H1 (cell line): ENCODE data around the gene CIAO3. TPM values are rescaled to one million over a fixed set of nuclear protein-coding genes. Genes with fewer than 3 reads are reported as not detected.

ENCODE experiments used
- CTCF ChIA-PET: fragments of 300-600 bp; sonication (Branson Sonifier 250); formaldehyde crosslinking; loops from one replicate; lab custom pipeline; 2021; ENCODE audit not compliant: partially characterized antibody; lab: Charles Lee
- POLR2A ChIA-PET: fragments of 300-600 bp; sonication (Branson Sonifier 250); formaldehyde crosslinking; loops from one replicate; lab custom pipeline; 2021; ENCODE audit warnings: inconsistent platforms; ENCODE audit not compliant: partially characterized antibody; lab: Charles Lee
- DNase-seq, 2 experiments: peaks; one replicate each; pipeline versions ENCODE4 v3.0.0 to v3.0.0-alpha.2; 2010 to 2022; ENCODE audit warnings: low spot score in 2 of 2, low read depth in 1 of 2, mixed read lengths in 1 of 2
- FAIRE-seq: peaks from 2 replicates; lab custom pipeline; 2011; peaks lifted over from hg19 to GRCh38; lab: Jason Lieb, UNC
- H2AFZ ChIP-seq: 2 replicates; pipeline ENCODE4 v1.8.1; 2012; ENCODE audit warnings: low read length, inconsistent platforms
- H2AK5ac ChIP-seq: 2 replicates; pipeline ENCODE4 v1.6.1; 2013; ENCODE audit warnings: low read depth, low read length
- H2BK120ac ChIP-seq: replicated peaks from 2 replicates; pipeline ENCODE3; 2013; ENCODE audit warnings: low read depth, low read length, inconsistent platforms
- H2BK12ac ChIP-seq: 2 replicates; pipeline ENCODE4 v1.6.1; 2013; ENCODE audit warnings: low read depth, low read length
- H2BK15ac ChIP-seq: 2 replicates; pipeline ENCODE4 v1.6.1; 2013; ENCODE audit warnings: low read length
- H2BK20ac ChIP-seq: 2 replicates; pipeline ENCODE4 v1.6.1; 2013; ENCODE audit warnings: low read length
- H2BK5ac ChIP-seq: 2 replicates; pipeline ENCODE4 v1.6.1; 2013; ENCODE audit warnings: low read depth, low read length
- H3K14ac ChIP-seq: 2 replicates; pipeline ENCODE4 v1.6.1; 2013; ENCODE audit warnings: inconsistent platforms; ENCODE audit not compliant: insufficient read length
- H3K18ac ChIP-seq: 2 replicates; pipeline ENCODE4 v1.6.1; 2013; ENCODE audit warnings: low read length; ENCODE audit errors: extremely low read depth
- H3K23ac ChIP-seq: 2 replicates; pipeline ENCODE4 v1.6.1; 2013; ENCODE audit warnings: inconsistent platforms; ENCODE audit not compliant: insufficient read length
- H3K23me2 ChIP-seq: 2 replicates; pipeline ENCODE4 v1.6.1; 2013; ENCODE audit warnings: low read depth, low read length
- H3K27ac ChIP-seq: 2 replicates; pipeline ENCODE4 v1.6.1; 2011; ENCODE audit warnings: low read depth, low read length, inconsistent platforms
- H3K27me3 ChIP-seq, 4 experiments: replicated peaks in 1 of 4; 1 replicate in 1 of 4; 2 replicates in 3 of 4; pipeline versions ENCODE4 v1.6.1 to v1.8.1; 2011 to 2013; ENCODE audit warnings: low read length in 3 of 4, mild to moderate bottlenecking in 3 of 4, inconsistent platforms in 2 of 4, mixed read lengths in 2 of 4, moderate library complexity in 1 of 4; ENCODE audit not compliant: control insufficient read depth in 3 of 4, insufficient read depth in 3 of 4; ENCODE audit errors: extremely low read depth in 1 of 4
- H3K36me3 ChIP-seq, 4 experiments: 2 replicates each; pipeline versions ENCODE4 v1.6.1 to v1.8.1; 2011 to 2013; ENCODE audit warnings: mild to moderate bottlenecking in 4 of 4, low read length in 3 of 4, moderate library complexity in 2 of 4, control low read depth in 1 of 4, inconsistent platforms in 1 of 4; ENCODE audit not compliant: insufficient read depth in 4 of 4, control insufficient read depth in 2 of 4
- H3K4ac ChIP-seq: replicated peaks from 2 replicates; pipeline ENCODE3; 2013; ENCODE audit warnings: low read length, low read depth, mixed read lengths, inconsistent platforms; ENCODE audit not compliant: insufficient read length
- H3K4me1 ChIP-seq, 4 experiments: replicated peaks in 1 of 4; 1 replicate in 1 of 4; 2 replicates in 3 of 4; pipeline versions ENCODE4 v1.6.1 to v1.8.1; 2011 to 2013; ENCODE audit warnings: low read length in 3 of 4, inconsistent platforms in 2 of 4, mixed read lengths in 1 of 4; ENCODE audit not compliant: insufficient read depth in 4 of 4, control insufficient read depth in 3 of 4
- H3K4me2 ChIP-seq, 2 experiments: 2 replicates each; pipeline versions ENCODE4 v1.6.1 to v1.8.1; 2011 to 2013; ENCODE audit warnings: low read depth in 2 of 2, low read length in 2 of 2, control low read depth in 1 of 2, inconsistent platforms in 1 of 2, mild to moderate bottlenecking in 1 of 2; ENCODE audit not compliant: insufficient read depth in 1 of 2
- H3K4me3 ChIP-seq, 4 experiments: fragments of 200-600, 300-600 bp in 1 of 4; sonication (generic), shearing (Covaris generic), sonication (Bioruptor Twin) in 1 of 4; 2 replicates each; pipeline versions ENCODE4 v1.5.1 to v1.8.1; 2011 to 2016; ENCODE audit warnings: low read length in 4 of 4, low read depth in 3 of 4, control low read depth in 2 of 4, inconsistent platforms in 2 of 4, mild to moderate bottlenecking in 2 of 4, mixed read lengths in 1 of 4, moderate library complexity in 1 of 4; ENCODE audit not compliant: insufficient read depth in 2 of 4; ENCODE audit errors: extremely low read depth in 1 of 4
- H3K56ac ChIP-seq: replicated peaks from 2 replicates; pipeline ENCODE3; 2013; ENCODE audit warnings: low read depth, mild to moderate bottlenecking, mixed read lengths, low read length, inconsistent platforms; ENCODE audit not compliant: insufficient read length
- H3K79me1 ChIP-seq: 2 replicates; pipeline ENCODE4 v1.6.1; 2013; ENCODE audit warnings: low read depth, low read length, control low read depth
- H3K79me2 ChIP-seq, 2 experiments: 2 replicates each; pipeline versions ENCODE4 v1.6.1 to v1.8.1; 2012 to 2013; ENCODE audit warnings: low read length in 2 of 2, mild to moderate bottlenecking in 2 of 2, inconsistent platforms in 1 of 2; ENCODE audit not compliant: insufficient read depth in 2 of 2, control insufficient read depth in 1 of 2
- H3K9ac ChIP-seq, 4 experiments: replicated peaks in 1 of 4; 1 replicate in 1 of 4; 2 replicates in 3 of 4; pipeline versions ENCODE4 v1.6.1 to v1.8.1; 2011 to 2013; ENCODE audit warnings: low read depth in 3 of 4, low read length in 3 of 4, control low read depth in 2 of 4, mild to moderate bottlenecking in 2 of 4, moderate library complexity in 2 of 4, inconsistent platforms in 1 of 4; ENCODE audit errors: extremely low read depth in 1 of 4
- H3K9me3 ChIP-seq, 2 experiments: 2 replicates each; pipeline versions ENCODE4 v1.6.1 to v1.8.1; 2012 to 2013; ENCODE audit warnings: mild to moderate bottlenecking in 2 of 2, moderate library complexity in 2 of 2, control low read depth in 1 of 2, inconsistent platforms in 1 of 2, low read depth in 1 of 2, low read length in 1 of 2, mixed read lengths in 1 of 2; ENCODE audit not compliant: insufficient read depth in 2 of 2
- H4K20me1 ChIP-seq, 2 experiments: replicated peaks in 1 of 2; 2 replicates each; pipeline versions ENCODE3 to v1.8.1; 2011 to 2013; ENCODE audit warnings: inconsistent platforms in 2 of 2, low read length in 2 of 2, mild to moderate bottlenecking in 1 of 2; ENCODE audit not compliant: insufficient read depth in 2 of 2, control insufficient read depth in 1 of 2
- H4K5ac ChIP-seq: 2 replicates; pipeline ENCODE4 v1.6.1; 2013; ENCODE audit warnings: low read length, low read depth, mixed read lengths, inconsistent platforms; ENCODE audit not compliant: insufficient read length
- H4K8ac ChIP-seq: 2 replicates; pipeline ENCODE4 v1.8.0; 2013; ENCODE audit warnings: mild to moderate bottlenecking, moderate library complexity, low read length, inconsistent platforms; ENCODE audit not compliant: insufficient read depth; ENCODE audit errors: extremely low read depth
- H4K91ac ChIP-seq: replicated peaks from 2 replicates; pipeline ENCODE3; 2013; ENCODE audit warnings: low read length, mixed read lengths, inconsistent platforms; ENCODE audit not compliant: insufficient read length
- ATF3 ChIP-seq: IDR thresholded peaks from 2 replicates; pipeline ENCODE4 v1.6.1; 2011; ENCODE audit warnings: low read depth, mild to moderate bottlenecking, low read length; ENCODE audit not compliant: insufficient read depth
- PHF8 ChIP-seq: fragments of 200-600 bp; sonication (generic); conservative IDR thresholded peaks from 2 replicates; pipeline ENCODE4 v1.7.1; 2012; ENCODE audit warnings: low read depth, mild to moderate bottlenecking, inconsistent platforms, low read length, moderate library complexity
- POLR2A ChIP-seq, 2 experiments: IDR thresholded peaks; 1 replicate in 1 of 2; 2 replicates in 1 of 2; pipeline ENCODE4 v1.6.1; 2011; ENCODE audit warnings: low read depth in 2 of 2, low read length in 2 of 2, mild to moderate bottlenecking in 2 of 2; ENCODE audit errors: control extremely low read depth in 1 of 2
- TAF1 ChIP-seq: IDR thresholded peaks from 2 replicates; pipeline ENCODE4 v1.6.1; 2011; ENCODE audit warnings: mild to moderate bottlenecking, low read depth, low read length
- TAF7 ChIP-seq: optimal IDR thresholded peaks from 2 replicates; pipeline ENCODE3; 2011; ENCODE audit warnings: low read depth, mild to moderate bottlenecking, inconsistent platforms, low read length, moderate library complexity, borderline replicate concordance
- WGBS, 2 experiments: shearing (Covaris generic) in 1 of 2; methylation state at CpG; one replicate each; pipeline versions ENCODE4 v1.1.6 to v1.1.7; 2013 to 2015; ENCODE audit warnings: low lambda C conversion rate in 2 of 2, mixed read lengths in 2 of 2, inconsistent platforms in 1 of 2, low coverage in 1 of 2, missing lambda C conversion rate in 1 of 2; ENCODE audit not compliant: insufficient replicate concordance in 2 of 2, insufficient coverage in 1 of 2, insufficient read length in 1 of 2; ENCODE audit errors: extremely low coverage in 1 of 2, missing lambda C conversion rate in 1 of 2; 5-methylcytosine and 5-hydroxymethylcytosine counted together
- polyA plus RNA-seq, 7 experiments: library from polyadenylated mRNA; depleted of rRNA in 3 of 7; stranded (reverse) in 5 of 7; unstranded in 2 of 7; fragments of >200 nt in 5 of 7; fragments of 200-250 nt in 2 of 7; gene quantifications; 1 replicate in 5 of 7; 2 replicates in 1 of 7; 4 replicates in 1 of 7; pipeline versions ENCODE4 v1.2.1 to v1.2.3, GENCODE V29; 2011 to 2013; ENCODE audit warnings: missing spikeins in 2 of 7, mixed read lengths in 2 of 7
- total RNA-seq: library from RNA; stranded (reverse); fragmentation: NEBNext Ultra II Directional; extraction: Animal tissue kit (Norgen Biotek cat#: 25700); gene quantifications from 2 replicates; pipeline ENCODE4 v1.2.1, GENCODE V29; 2021

The CIAO3 gene
- total and polyA plus RNA-seq, 2 of the 8 experiments (the other 6 are each of a cell fraction or from before 2014, with no cell fraction given) = 20.0 to 20.4 TPM

GRCh38 chr16:787978-788398 lies 47.2 kb upstream of the CIAO3 start, which contains the start of gene RPUSD1:
Gene RPUSD1 (minus strand): TSS chr16:788381. CDS start chr16:787737, 644 bp downstream.
- H2BK15ac ChIP-seq = no peak within 1 kb of the TSS
- H3K18ac ChIP-seq = no peak within 1 kb of the TSS; the same call in 1 of the 2 replicates
- peaks cover 6 to 29% of the 10 kb centered on the region in 2 experiments for H4K20me1 ChIP-seq
- no peak within 1 kb of the TSS for H3K14ac ChIP-seq
- FAIRE-seq (no peak), DNase-seq (peak in 1 of 2 experiments; percentile 71)
- H3K56ac ChIP-seq = peak within 1 kb of the TSS; percentile 16
- peaks cover 9% of the 10 kb centered on the region; the same call in 1 of the 2 replicates for H3K23me2 ChIP-seq
- H2BK20ac ChIP-seq = no peak within 1 kb of the TSS
- no peaks in the 10 kb centered on the region for H3K9me3 ChIP-seq
- peak within 1 kb of the TSS; percentile 85 for H3K4ac ChIP-seq
- H4K91ac ChIP-seq = no peak within 1 kb of the TSS
- H3K23ac ChIP-seq = no peak within 1 kb of the TSS
- no peak within 1 kb of the TSS for H2BK12ac ChIP-seq
- H3K79me1 ChIP-seq = peaks cover 5% of the 10 kb centered on the region; the same call in 1 of the 2 replicates
- H2AK5ac ChIP-seq = no peak within 1 kb of the TSS
- TF ChIP-seq PHF8 (peak; percentile 48), ATF3 (no peak), TAF7 (peak; percentile 20), TAF1 (peak; percentile 54), POLR2A (IDR thresholded peaks at IDR 0.05; ENCODE audit: control extremely low read depth in 1 of 2, low read depth in 2 of 2, low read length in 2 of 2) (no peak; a peak in 1 of 3 replicates)
- peak within 1 kb of the TSS; percentile 93 for H4K5ac ChIP-seq
- H3K27me3 ChIP-seq = no peaks in the 10 kb centered on the region
- peak within 1 kb of the TSS; percentile 52; the same call in 1 of the 2 replicates for H2BK5ac ChIP-seq
- H3K36me3 ChIP-seq = peaks cover 5 to 35% (median 14%) of the 10 kb centered on the region in 4 experiments; a peak in 5 of 8 replicates
- peak within 1 kb of the TSS; percentile 76 to 98 (median 84) for H3K4me3 ChIP-seq
- POLR2A ChIA-PET = interaction anchor here (0.7 to 4.4 kb wide), 15 partner anchors 9 to 386 kb away, joined by 3 to 24 read pairs (median 4); partner anchors contain the start of genes ANTKMT, CCDC78, GNG13 and JMJD8
- peak within 1 kb of the TSS; percentile 60 to 88 (median 72) for H3K9ac ChIP-seq
- H3K4me2 ChIP-seq = peak within 1 kb of the TSS; percentile 63 to 95
- peaks cover 0 to 16% of the 10 kb centered on the region in 2 experiments; a peak in 1 of 4 replicates for H3K79me2 ChIP-seq
- H2AFZ ChIP-seq = no peak within 1 kb of the TSS
- WGBS, 2 experiments = 1% methylated on average over 20 of the region's 45 CpGs; no CpG with 5 or more reads in 1 of the 2 experiments
- peaks cover 0 to 14% (median 6%) of the 10 kb centered on the region in 4 experiments; a peak in 4 of 7 replicates for H3K4me1 ChIP-seq
- CTCF ChIA-PET = interaction anchor here (1.0 to 13.7 kb wide), 5 partner anchors 14 to 66 kb away, joined by 3 to 424 read pairs (median 24); partner anchors contain the start of genes ANTKMT, CCDC78, CIAO3 and GNG13
- peak within 1 kb of the TSS; percentile 72 for H2BK120ac ChIP-seq
- H3K27ac ChIP-seq = peak within 1 kb of the TSS; percentile 58; the same call in 1 of the 2 replicates
- peak within 1 kb of the TSS; percentile 71 for H4K8ac ChIP-seq
